ENCODE results near the gene ADGB. TPM values are rescaled to one million over a fixed set of nuclear protein-coding genes. Genes with fewer than 3 reads are reported as not detected.

ADGB gene
- total and polyA plus RNA-seq, 4 donors = 0.23 TPM; not detected in 3

DNA sequence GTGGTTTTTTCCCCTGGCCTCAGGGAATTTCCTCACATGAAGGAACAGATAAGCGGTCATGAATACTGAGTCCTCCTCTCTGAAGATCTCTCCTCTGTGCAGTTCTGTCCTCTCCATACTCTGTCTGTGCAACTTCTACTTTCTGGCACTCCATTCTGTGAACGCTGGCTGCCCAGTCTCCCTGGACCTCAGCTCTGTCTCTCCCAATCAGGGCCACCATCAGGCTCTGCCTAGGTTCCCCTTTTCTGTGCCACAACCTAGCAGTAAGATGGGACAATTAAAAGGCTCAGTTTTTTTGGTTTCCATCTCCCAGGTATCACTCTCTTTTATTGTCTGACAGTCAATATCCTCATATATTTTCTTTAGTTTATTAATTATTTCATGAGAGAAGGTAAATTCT lies 4.8 kb upstream of the ADGB start:
- Histone ChIP-seq H3K9me3 (ENCODE audit: control insufficient read depth in 4 of 4, low read length in 3 of 4) (no peaks in the 10 kb centered on the region), H3K4me1 (ENCODE audit: control insufficient read depth in 4 of 4, insufficient read depth in 4 of 4, low read length in 3 of 4) (peaks cover under 1 to 3% (median 1%) of the 10 kb centered on the region in 4 donors), H3K27me3 (ENCODE audit: control insufficient read depth in 4 of 4, insufficient read depth in 4 of 4, low read length in 3 of 4) (peaks cover 0 to under 1% (median 0%) of the 10 kb centered on the region in 4 donors), H3K27ac (ENCODE audit: low read depth in 1 of 2, low read length in 2 of 2) (no peak overlapping the region), H3K4me3 (ENCODE audit: low read depth in 1 of 3, low read length in 3 of 3) (no peak overlapping the region), H3K36me3 (ENCODE audit: control insufficient read depth in 4 of 4, insufficient read depth in 3 of 4, low read depth in 1 of 4, low read length in 3 of 4) (no peaks in the 10 kb centered on the region), H3K9ac (ENCODE audit: low read depth in 1 of 2, low read length in 2 of 2) (no peak overlapping the region)
- TF ChIP-seq, protein P1, sequence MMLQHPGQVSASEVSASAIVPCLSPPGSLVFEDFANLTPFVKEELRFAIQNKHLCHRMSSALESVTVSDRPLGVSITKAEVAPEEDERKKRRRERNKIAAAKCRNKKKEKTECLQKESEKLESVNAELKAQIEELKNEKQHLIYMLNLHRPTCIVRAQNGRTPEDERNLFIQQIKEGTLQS (IDR thresholded peaks at IDR 0.05) = no peak
- TF ChIP-seq YY1 (IDR thresholded peaks at IDR 0.05) (no peak), EGR1 (IDR thresholded peaks at IDR 0.05; ENCODE audit: low read depth in 2 of 2) (no peak), NR2F2 (IDR thresholded peaks at IDR 0.05) (no peak), SP1 (IDR thresholded peaks at IDR 0.05) (no peak), HNF4A (conservative IDR thresholded peaks at IDR 0.05) (no peak), GABPA (IDR thresholded peaks at IDR 0.05 in 1 of 2, conservative IDR thresholded peaks at IDR 0.05 in 1 of 2) (no peak), RXRA (IDR thresholded peaks at IDR 0.05) (no peak)
- DNase-seq (ENCODE audit: low spot score) = no peak
- WGBS = 76% methylated on average over 2 of the region's 2 CpGs

DNA sequence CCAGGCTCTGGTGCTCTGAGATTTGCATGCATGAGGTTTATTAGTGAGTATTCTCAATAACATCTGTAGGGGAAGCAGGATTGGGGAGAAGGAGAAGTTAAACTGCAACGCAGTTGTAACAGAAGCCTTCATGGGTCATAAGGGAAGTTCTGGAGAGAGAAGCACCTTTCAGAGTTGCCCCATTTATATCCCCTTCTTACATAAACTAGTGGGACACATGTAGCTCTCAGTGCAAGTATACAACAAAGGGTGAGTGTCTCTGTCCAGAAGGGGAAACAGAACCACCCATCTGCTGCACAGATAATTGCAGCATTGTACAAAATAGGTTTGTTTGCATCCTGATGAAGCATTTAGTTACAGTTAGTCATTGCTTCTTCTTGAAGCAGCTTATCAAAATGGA lies 4.3 kb upstream of the ADGB start:
- no peak overlapping the region for H3K4me3 ChIP-seq (ENCODE audit: low read depth in 1 of 3, low read length in 3 of 3)
- H3K27ac ChIP-seq (ENCODE audit: low read depth in 1 of 2, low read length in 2 of 2) = no peak overlapping the region
- DNase-seq (ENCODE audit: low spot score) = no peak
- H3K27me3 ChIP-seq (ENCODE audit: control insufficient read depth in 4 of 4, insufficient read depth in 4 of 4, low read length in 3 of 4) = peaks cover 0 to 3% (median 0%) of the 10 kb centered on the region in 4 donors
- no peaks in the 10 kb centered on the region for H3K9me3 ChIP-seq (ENCODE audit: control insufficient read depth in 4 of 4, low read length in 3 of 4)
- no peak overlapping the region for H3K9ac ChIP-seq (ENCODE audit: low read depth in 1 of 2, low read length in 2 of 2)
- WGBS = 61% methylated on average over 1 of the region's 1 CpG
- peaks cover 4 to 6% (median 4%) of the 10 kb centered on the region in 4 donors for H3K4me1 ChIP-seq (ENCODE audit: control insufficient read depth in 4 of 4, insufficient read depth in 4 of 4, low read length in 3 of 4)
- H3K36me3 ChIP-seq (ENCODE audit: control insufficient read depth in 4 of 4, insufficient read depth in 3 of 4, low read depth in 1 of 4, low read length in 3 of 4) = no peaks in the 10 kb centered on the region
- no peak for TF ChIP-seq FOXA1 (IDR thresholded peaks at IDR 0.05)
- no peak for TF ChIP-seq SP1 (IDR thresholded peaks at IDR 0.05)
- no peak for TF ChIP-seq FOXA2 (IDR thresholded peaks at IDR 0.05)
- no peak for TF ChIP-seq JUND (IDR thresholded peaks at IDR 0.05)
- no peak for TF ChIP-seq RAD21 (IDR thresholded peaks at IDR 0.05)
- TF ChIP-seq HNF4A (conservative IDR thresholded peaks at IDR 0.05) = no peak
- TF ChIP-seq, protein P2, sequence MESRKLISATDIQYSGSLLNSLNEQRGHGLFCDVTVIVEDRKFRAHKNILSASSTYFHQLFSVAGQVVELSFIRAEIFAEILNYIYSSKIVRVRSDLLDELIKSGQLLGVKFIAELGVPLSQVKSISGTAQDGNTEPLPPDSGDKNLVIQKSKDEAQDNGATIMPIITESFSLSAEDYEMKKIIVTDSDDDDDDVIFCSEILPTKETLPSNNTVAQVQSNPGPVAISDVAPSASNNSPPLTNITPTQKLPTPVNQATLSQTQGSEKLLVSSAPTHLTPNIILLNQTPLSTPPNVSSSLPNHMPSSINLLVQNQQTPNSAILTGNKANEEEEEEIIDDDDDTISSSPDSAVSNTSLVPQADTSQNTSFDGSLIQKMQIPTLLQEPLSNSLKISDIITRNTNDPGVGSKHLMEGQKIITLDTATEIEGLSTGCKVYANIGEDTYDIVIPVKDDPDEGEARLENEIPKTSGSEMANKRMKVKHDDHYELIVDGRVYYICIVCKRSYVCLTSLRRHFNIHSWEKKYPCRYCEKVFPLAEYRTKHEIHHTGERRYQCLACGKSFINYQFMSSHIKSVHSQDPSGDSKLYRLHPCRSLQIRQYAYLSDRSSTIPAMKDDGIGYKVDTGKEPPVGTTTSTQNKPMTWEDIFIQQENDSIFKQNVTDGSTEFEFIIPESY (IDR thresholded peaks at IDR 0.05) = no peak
- TF ChIP-seq EGR1 (IDR thresholded peaks at IDR 0.05; ENCODE audit: low read depth in 2 of 2) = no peak
- TF ChIP-seq, protein P3, sequence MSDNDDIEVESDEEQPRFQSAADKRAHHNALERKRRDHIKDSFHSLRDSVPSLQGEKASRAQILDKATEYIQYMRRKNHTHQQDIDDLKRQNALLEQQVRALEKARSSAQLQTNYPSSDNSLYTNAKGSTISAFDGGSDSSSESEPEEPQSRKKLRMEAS (IDR thresholded peaks at IDR 0.05) = no peak
- TF ChIP-seq RXRA (IDR thresholded peaks at IDR 0.05) = no peak
- TF ChIP-seq, protein P1 (IDR thresholded peaks at IDR 0.05) = no peak
- no peak for TF ChIP-seq GABPA (IDR thresholded peaks at IDR 0.05 in 1 of 2, conservative IDR thresholded peaks at IDR 0.05 in 1 of 2)
- no peak for TF ChIP-seq TAF1 (conservative IDR thresholded peaks at IDR 0.05)
- TF ChIP-seq, protein P4, sequence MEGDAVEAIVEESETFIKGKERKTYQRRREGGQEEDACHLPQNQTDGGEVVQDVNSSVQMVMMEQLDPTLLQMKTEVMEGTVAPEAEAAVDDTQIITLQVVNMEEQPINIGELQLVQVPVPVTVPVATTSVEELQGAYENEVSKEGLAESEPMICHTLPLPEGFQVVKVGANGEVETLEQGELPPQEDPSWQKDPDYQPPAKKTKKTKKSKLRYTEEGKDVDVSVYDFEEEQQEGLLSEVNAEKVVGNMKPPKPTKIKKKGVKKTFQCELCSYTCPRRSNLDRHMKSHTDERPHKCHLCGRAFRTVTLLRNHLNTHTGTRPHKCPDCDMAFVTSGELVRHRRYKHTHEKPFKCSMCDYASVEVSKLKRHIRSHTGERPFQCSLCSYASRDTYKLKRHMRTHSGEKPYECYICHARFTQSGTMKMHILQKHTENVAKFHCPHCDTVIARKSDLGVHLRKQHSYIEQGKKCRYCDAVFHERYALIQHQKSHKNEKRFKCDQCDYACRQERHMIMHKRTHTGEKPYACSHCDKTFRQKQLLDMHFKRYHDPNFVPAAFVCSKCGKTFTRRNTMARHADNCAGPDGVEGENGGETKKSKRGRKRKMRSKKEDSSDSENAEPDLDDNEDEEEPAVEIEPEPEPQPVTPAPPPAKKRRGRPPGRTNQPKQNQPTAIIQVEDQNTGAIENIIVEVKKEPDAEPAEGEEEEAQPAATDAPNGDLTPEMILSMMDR (IDR thresholded peaks at IDR 0.05; ENCODE audit: low read depth, low read length, missing input control) = no peak
- no peak for TF ChIP-seq YY1 (IDR thresholded peaks at IDR 0.05)
- no peak for TF ChIP-seq HNF4G (IDR thresholded peaks at IDR 0.05)
- TF ChIP-seq, protein P5, sequence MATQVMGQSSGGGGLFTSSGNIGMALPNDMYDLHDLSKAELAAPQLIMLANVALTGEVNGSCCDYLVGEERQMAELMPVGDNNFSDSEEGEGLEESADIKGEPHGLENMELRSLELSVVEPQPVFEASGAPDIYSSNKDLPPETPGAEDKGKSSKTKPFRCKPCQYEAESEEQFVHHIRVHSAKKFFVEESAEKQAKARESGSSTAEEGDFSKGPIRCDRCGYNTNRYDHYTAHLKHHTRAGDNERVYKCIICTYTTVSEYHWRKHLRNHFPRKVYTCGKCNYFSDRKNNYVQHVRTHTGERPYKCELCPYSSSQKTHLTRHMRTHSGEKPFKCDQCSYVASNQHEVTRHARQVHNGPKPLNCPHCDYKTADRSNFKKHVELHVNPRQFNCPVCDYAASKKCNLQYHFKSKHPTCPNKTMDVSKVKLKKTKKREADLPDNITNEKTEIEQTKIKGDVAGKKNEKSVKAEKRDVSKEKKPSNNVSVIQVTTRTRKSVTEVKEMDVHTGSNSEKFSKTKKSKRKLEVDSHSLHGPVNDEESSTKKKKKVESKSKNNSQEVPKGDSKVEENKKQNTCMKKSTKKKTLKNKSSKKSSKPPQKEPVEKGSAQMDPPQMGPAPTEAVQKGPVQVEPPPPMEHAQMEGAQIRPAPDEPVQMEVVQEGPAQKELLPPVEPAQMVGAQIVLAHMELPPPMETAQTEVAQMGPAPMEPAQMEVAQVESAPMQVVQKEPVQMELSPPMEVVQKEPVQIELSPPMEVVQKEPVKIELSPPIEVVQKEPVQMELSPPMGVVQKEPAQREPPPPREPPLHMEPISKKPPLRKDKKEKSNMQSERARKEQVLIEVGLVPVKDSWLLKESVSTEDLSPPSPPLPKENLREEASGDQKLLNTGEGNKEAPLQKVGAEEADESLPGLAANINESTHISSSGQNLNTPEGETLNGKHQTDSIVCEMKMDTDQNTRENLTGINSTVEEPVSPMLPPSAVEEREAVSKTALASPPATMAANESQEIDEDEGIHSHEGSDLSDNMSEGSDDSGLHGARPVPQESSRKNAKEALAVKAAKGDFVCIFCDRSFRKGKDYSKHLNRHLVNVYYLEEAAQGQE (IDR thresholded peaks at IDR 0.05) = no peak
- no peak for TF ChIP-seq NR2F2 (IDR thresholded peaks at IDR 0.05)
